AML-193 (cell line): Measurements from ENCODE around the gene IL22RA2.

Experiments
- DNase-seq, 2 experiments: peaks; one replicate each; lab custom pipeline; 2025; lab: John Stamatoyannopoulos, UW

Gene IL22RA2

GRCh38 chr6:137197684-137198645 is 24.5 kb upstream of the IL22RA2 start:
- DNase-seq = no peak

DNA sequence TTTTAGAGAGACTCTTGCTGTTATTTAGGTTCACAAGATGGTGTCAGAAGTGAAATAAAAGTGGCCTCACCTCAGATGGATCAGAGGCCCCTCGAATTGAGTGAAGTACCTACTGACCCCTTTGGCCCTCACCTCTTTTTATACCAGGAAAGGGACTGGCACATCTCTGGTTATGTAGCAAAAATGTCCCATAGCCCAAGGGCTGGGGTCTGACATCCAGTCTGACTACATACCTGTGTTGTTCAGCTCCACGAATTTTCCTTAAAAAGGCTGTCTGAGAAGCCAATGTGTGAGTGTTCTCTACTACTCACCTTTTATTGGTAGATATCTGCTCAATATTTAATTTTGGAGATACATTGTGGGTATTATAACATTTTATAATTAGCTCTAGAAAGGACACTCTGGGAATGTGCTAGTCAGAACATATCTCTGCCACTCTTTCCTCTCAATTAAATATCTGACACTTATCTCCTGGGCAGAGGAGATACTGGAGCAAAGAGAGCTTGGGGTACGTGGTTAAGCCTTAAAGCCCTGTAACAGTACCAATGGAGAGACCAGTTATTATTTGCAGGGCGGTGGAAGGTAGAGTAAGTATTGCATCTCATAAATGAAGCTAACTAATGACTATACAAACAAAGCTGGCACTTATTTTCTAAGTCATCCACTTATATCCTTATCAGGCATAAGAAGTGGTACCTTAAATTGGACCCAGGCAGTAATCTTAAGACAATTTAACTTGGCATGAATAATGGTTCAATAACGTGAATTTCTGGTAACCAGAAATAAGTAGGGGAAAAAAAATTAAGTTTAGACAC is 20.0 kb upstream of the IL22RA2 start:
- DNase-seq = no peak

DNA sequence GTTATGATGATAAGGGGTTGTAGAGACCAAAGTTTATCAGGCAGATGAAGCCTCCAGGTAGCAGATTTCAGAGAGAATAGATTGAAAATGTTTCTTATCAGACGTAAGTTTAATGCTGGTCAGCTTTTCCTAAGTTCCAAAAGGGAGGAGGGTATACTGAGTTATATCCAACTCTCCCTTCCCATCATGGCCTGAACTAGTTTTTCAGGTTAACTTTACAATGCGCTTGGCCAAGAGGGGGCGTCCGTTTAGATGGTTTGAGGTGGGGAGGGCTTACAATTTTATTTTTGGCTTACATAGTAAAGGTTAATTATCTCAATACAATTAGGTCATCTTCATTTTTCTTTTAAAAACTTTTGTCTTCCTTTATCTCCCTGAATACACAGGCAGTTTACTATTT is 19.4 kb upstream of the IL22RA2 start:
- no peak for DNase-seq

GRCh38 chr6:137191670-137192069 is 18.2 kb upstream of the IL22RA2 start:
- no peak for DNase-seq

DNA sequence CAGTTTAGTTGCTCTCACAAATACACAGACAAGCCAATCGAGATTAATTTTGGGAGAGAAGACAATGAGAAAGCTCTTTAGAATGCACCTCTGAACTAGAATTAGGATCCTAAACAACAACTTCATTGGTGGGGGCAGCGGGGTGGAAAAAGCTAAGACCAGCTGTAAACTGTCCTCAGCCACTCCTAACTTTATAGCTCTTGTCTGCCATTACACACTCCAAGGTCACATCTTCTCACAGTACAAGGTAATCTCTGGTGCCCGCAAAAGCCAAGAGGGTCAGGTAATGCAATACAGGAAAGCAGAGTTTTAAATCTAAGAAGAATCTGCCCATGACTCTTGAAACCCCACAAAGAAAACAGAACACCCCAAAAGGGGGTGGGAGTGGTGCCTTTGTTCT is 17.8 kb upstream of the IL22RA2 start:
- no peak for DNase-seq

- no peak for DNase-seq
Observed at GRCh38 chr6:137190583-137191094, 17.2 kb upstream of the IL22RA2 start.

GRCh38 chr6:137188855-137189254 is 15.4 kb upstream of the IL22RA2 start:
- DNase-seq = no peak

- DNase-seq = no peak
Observed at GRCh38 chr6:137185290-137185689, 11.8 kb upstream of the IL22RA2 start.

- DNase-seq = no peak
Observed at GRCh38 chr6:137182654-137183073, 9.2 kb upstream of the IL22RA2 start.

DNA sequence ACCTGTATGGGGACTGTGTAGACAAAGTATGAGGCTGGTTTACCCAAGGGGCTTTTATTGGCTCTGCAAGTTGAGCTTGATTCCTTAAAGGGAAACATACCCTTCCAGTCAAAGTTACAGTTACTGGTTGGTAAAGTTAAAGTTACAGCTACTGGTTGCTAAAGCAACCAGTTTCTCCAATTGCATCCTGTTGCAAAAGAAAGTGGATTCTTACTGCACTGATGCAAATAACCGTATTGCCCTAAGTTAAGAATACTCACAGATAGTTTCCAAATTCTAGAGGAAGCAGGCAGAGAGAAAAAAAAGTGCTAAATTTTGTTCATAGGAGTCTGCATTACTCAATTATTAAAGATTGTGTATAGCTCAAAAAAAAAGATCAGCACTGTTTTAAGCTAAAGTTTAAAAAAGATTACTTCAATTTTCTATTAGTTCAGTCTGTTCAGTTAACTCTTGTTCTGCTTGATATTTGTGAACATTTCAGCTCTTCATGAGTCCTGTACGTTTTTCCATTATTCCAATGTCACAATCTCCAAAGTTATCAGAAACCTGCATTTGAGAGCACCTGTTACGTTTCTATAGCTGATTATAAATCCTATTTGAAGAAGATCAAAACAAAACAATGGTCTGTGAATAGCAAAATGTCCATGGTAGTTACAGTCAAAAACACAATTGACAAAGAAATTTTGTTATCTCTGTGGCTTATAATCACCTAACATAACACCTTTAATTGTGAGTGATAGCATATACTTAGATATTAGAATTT is 8.6 kb upstream of the IL22RA2 start:
- DNase-seq = no peak

DNA sequence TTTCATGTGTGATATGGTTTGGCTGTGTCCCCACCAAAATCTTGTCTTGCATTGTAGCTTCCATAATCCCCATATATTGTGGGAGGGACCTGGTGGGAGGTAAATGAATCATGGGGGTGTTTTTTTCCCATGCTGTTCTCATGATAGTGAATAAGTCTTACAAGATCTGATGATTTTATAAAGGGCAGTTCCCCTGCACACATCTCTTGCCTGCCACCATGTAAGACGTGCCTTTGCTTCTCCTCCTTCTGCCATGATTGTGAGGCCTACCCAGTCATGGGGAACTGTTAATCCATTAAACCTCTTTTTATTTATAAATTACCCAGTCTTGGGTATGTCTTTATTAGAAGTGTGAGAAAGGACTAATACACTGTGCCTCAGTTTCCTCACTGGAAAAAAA is 4.2 kb upstream of the IL22RA2 start:
- DNase-seq = no peak

DNA sequence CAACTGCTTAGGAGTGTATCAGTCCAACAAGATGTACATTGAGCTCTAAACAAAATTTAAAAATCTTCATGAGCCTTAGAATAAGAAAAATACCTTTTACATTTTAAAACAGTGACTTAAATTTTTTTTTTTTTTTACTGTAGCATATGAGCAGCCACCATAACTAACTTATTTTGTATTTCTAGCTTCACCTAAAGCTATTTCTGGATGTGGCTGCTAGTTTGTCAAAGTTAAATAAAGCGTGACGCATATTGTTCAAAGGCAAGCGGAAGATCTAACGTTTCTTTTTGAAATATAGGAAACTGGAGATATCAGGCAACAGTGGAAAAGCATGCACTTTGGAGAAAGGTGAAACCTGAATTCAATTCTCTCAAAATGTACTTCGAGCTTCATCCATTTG is 3.3 kb upstream of the IL22RA2 start:
- DNase-seq = no peak

DNA sequence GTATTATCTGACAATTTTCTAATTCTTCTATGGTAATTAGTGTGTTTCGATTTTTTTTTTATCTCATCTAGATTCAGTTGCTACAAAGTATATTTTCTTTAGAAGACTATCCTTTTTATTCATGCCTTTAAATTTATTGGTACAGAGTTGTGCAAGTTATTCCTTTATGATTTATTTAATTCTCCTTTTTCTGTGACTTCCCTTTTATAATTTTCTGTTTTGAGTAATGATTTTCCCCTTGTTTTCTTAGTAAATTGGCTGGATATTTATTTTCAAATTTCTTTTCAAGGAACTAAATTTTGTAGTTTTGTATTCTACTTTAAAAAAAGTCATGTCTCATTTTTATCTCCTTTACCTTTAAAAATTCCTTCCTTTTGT is 2.4 kb upstream of the IL22RA2 start:
- DNase-seq = no peak

DNA sequence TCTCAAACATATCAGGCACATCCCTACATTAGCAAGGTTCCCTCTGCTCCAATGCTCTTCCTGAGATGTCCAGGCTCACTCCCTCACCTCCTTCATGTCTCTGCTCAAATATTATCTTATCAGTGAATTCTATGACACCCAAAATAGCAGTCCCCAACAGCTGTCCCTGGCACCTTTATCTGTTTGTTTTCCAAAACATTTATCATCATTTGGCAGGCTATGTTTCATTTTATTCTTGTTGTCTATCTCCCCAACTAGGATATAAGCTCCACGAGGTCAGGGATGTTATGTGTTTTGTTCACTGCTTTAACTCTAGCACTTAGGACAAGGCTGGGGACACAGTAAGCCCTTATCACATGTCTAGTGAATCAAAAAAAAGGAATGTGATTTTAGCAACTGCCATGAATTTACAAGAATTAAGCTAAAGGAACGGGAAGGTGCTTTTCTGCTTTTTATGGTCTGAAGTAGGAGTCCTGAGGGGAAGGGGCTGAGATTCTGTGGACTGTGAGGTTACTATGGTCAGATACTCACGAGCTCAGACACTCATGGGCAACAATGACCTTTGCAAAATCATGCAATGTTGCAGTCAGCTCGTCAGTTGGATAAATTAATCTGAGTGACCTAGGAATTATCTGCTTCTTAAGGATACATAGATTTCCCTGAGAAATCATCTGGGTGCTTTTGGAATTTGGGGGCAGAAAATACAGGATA is 1.9 kb upstream of the IL22RA2 start:
- DNase-seq = no peak

GRCh38 chr6:137172734-137173431 is 561 bp downstream of the IL22RA2 start:
- DNase-seq = no peak

GRCh38 chr6:137171824-137172733 is 1.4 kb downstream of the IL22RA2 start:
- DNase-seq = no peak

- DNase-seq = no peak
Observed at GRCh38 chr6:137171053-137171374, 2.4 kb downstream of the IL22RA2 start.

DNA sequence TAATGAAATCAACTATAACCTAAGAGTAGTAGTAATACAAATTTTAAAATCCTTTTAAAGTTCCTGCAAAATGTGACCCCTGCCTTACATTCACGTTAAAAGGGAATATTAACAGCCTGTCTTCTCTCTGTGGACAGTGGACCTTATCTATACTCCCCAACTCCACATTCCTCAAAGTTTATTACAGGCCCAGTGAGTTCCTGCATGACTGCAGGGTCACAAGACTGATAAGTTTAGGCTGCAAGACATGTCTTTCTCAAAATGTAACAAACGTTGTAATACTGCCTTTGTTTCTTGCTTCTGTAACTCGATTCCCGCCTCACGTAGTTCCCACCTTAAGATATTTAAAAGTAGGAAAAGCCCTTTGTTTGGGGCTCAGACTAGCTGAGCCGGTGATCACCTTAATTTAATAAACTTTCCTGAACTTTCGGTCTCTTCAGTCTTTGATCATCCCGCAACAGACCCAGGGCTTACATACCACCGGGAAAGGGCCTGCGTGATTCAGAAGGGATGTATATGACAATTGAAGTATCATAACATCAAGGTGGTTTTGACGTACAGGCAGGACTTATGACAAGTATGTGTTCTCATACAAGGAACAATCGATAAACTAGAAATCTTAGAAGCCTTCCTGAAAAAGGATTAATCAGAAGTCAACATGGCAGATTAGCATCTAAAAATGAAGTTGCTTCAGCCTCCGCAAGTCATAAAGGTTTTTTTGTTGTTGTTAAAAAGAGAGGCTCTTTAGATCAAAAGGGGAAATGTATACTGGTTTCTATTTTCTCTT is 3.0 kb downstream of the IL22RA2 start:
- DNase-seq = no peak
